ENCODE data around the gene CIT.
"Not testable (repeated sequence)": the region's sequence is repeated elsewhere in the genome, so short reads cannot be mapped to it uniquely, and the experiment has no call there.

The CIT gene

DNA sequence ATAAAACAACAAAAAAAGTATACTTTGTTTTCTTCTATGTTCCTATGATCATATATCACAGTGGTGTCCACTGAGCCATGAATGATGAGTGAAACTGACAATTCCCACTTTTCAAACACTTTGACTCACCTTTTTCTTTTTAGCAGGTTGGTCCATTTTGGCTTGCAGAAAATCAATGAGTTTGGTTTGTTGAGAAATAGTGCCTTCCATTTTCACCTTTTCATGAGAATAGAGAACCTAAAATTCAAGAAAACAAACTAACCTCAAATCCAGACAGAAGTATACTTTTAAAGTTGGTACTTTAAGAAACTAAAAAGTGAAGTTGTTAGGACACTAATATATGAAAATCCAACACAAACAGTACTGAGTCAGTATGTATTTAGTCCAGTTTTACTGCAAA, 156.8 kb downstream of the CIT start:
- H3K27me3 Mint-ChIP-seq = no peaks in the 10 kb centered on the region
- no peak for DNase-seq
- no peak overlapping the region for H3K4me3 Mint-ChIP-seq
- peaks cover 70% of the 10 kb centered on the region for H3K36me3 Mint-ChIP-seq
- H3K9me3 Mint-ChIP-seq = no peaks in the 10 kb centered on the region
- H3K27ac Mint-ChIP-seq = no peak overlapping the region
- CTCF ChIA-PET = no interaction called here
- H3K4me1 Mint-ChIP-seq = no peaks in the 10 kb centered on the region

DNA sequence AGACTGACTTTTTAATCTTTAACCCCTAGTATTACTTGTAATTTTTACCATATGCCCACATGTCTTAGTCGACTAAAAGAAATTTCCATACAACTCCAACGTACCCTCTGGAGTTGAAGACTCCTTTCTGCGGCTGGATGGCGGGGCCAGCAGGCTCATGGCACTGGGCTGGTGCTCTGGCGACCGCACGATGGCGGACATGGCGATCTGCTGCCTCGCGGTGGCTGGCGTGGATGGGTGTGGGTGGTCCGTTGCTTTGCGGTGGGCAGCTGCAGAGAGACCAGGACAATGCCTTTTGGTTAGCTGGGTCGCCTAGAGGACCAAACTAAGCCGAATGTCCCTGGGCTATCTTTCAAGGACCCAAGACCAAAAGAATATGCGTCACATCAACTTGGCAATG, 159.0 kb downstream of the CIT start:
- CTCF ChIA-PET = no interaction called here

DNA sequence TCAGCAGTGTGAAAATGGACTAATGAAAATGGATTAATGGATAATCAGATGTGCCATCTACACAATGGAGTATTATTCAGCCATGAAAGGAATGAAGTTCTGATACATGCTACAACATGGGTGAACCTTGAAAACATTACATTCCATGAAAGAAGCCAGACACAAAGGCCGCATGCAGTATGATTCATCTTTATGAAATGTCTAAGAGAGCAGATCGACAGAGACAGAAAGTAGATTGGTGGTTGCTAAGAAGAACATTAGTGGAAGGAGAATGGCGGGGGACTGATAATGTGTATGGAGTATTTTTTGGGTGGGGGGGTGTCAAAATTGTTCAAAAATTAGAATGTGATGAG, 161.9 kb downstream of the CIT start:
- no peak for DNase-seq
- no peaks in the 10 kb centered on the region for H3K4me1 Mint-ChIP-seq
- CTCF ChIA-PET = no interaction called here
- H3K27me3 Mint-ChIP-seq = no peaks in the 10 kb centered on the region
- H3K9me3 Mint-ChIP-seq = no peaks in the 10 kb centered on the region
- H3K4me3 Mint-ChIP-seq = no peak overlapping the region
- peaks cover 79% of the 10 kb centered on the region for H3K36me3 Mint-ChIP-seq
- H3K27ac Mint-ChIP-seq = no peak overlapping the region

More for the DNA sequence above, 159.0 kb downstream of the CIT start:
- Mint-ChIP-seq H3K36me3 (peaks cover 77% of the 10 kb centered on the region), H3K27ac (no peak overlapping the region), H3K4me1 (no peaks in the 10 kb centered on the region), H3K4me3 (no peak overlapping the region), H3K9me3 (no peaks in the 10 kb centered on the region), H3K27me3 (no peaks in the 10 kb centered on the region)
- DNase-seq = no peak

DNA sequence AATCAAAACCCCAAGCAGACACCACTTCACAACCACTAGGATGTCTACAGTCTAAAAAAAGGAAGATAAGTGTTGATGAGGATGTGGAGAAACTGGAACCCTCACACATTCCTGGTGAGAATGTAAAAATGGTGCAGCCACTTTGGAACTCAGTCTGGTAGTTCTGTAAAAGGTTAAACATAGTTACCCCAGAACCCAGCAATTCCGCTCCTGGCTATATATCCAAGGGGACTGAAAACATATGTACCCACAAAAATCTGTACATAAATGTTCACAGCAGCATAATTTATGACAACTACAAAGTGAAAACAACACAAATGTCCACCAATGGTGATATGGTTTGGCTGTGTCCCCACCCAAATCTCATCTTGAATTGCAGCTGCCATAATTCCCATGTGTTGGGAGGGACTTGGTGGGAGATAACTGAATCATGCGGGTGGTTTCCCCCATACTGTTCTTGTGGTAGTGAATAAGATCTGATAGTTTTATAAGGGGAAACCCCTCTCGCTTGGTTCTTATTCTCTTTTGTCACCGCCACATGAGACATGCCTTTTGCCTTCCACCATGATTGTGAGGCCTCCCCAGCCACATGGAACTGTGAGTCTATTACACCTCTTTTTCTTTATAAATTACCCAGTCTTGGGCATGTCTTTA, 162.4 kb downstream of the CIT start:
- H3K27me3 Mint-ChIP-seq = no peaks in the 10 kb centered on the region
- CTCF ChIA-PET = no interaction called here
- no peak overlapping the region for H3K4me3 Mint-ChIP-seq
- no peak overlapping the region for H3K27ac Mint-ChIP-seq
- DNase-seq = no peak
- H3K36me3 Mint-ChIP-seq = peaks cover 79% of the 10 kb centered on the region
- no peaks in the 10 kb centered on the region for H3K9me3 Mint-ChIP-seq
- no peaks in the 10 kb centered on the region for H3K4me1 Mint-ChIP-seq

DNA sequence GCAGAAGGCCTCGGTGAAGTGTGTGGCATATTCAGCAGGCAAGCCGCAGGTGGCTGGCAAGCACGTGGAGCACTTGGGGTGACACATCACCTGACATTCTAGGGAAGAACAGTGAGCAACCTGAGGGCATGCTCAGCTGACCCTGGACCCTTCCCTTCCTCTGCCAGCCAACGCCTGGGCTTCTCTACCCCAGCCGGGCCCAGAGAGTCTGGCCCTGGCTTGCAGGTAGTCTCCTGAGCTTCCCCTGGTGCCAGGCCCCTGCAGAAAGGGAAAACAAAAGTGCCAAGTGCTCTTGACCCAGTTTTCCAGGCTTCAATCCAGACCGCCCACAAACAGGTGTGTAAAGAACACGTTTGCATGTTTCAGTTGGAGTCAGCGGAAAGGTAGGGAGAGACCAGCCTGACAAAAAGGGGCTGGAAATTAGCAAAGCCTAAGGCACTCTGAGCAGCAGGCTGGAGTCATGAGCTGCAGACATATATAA, 163.5 kb downstream of the CIT start:
- H3K4me3 Mint-ChIP-seq = no peak overlapping the region
- no peak overlapping the region for H3K27ac Mint-ChIP-seq
- H3K4me1 Mint-ChIP-seq = no peaks in the 10 kb centered on the region
- no peaks in the 10 kb centered on the region for H3K9me3 Mint-ChIP-seq
- CTCF ChIA-PET = no interaction called here
- peaks cover 80% of the 10 kb centered on the region for H3K36me3 Mint-ChIP-seq
- no peaks in the 10 kb centered on the region for H3K27me3 Mint-ChIP-seq
- no peak for DNase-seq

DNA sequence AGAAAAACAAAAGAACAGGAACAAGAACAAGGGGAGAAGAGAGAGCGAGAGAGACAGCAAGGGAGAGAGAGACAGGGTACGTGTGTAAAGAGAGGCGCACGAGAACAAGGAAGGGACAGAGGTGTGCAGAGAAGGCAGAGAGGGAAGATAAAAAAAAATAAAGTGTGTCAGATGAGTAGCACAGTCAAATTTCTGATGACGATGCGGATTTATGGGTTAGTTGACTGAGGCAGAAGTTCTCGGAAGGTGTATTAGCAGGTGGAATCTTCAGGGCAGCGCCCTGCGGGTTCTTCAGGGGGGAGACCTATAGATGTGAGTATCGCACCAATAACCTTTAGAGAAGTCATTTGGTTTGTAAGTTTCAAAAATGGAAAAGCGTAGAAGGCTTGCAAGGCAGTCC, 164.4 kb downstream of the CIT start:
- Mint-ChIP-seq H3K36me3 (peaks cover 76% of the 10 kb centered on the region), H3K27ac (no peak overlapping the region), H3K9me3 (no peaks in the 10 kb centered on the region), H3K4me3 (no peak overlapping the region), H3K27me3 (no peaks in the 10 kb centered on the region), H3K4me1 (no peaks in the 10 kb centered on the region)
- DNase-seq = no peak
- CTCF ChIA-PET = no interaction called here

DNA sequence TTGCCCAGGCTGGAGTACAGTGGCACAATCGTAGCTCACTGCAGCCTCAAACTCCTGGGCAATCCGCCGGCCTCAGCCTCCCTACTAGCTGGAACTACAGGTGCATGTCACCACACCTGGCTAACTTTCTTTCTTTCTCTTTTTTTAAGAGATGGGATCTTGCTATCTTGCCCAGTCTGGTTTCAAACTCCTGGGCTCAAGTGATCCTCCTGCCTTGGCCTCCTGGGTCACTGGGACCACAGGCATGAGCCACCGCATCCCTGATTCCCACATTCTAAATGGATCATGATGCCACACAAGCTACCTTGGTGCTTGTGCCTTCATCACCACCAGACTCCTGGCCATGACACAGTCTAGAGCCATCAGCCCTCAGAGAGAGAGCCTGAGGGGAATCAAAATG, 165.4 kb downstream of the CIT start:
- Mint-ChIP-seq H3K9me3 (no peaks in the 10 kb centered on the region), H3K27me3 (no peaks in the 10 kb centered on the region), H3K4me1 (no peaks in the 10 kb centered on the region), H3K27ac (no peak overlapping the region), H3K4me3 (no peak overlapping the region), H3K36me3 (peaks cover 78% of the 10 kb centered on the region)
- CTCF ChIA-PET = no interaction called here
- no peak for DNase-seq

DNA sequence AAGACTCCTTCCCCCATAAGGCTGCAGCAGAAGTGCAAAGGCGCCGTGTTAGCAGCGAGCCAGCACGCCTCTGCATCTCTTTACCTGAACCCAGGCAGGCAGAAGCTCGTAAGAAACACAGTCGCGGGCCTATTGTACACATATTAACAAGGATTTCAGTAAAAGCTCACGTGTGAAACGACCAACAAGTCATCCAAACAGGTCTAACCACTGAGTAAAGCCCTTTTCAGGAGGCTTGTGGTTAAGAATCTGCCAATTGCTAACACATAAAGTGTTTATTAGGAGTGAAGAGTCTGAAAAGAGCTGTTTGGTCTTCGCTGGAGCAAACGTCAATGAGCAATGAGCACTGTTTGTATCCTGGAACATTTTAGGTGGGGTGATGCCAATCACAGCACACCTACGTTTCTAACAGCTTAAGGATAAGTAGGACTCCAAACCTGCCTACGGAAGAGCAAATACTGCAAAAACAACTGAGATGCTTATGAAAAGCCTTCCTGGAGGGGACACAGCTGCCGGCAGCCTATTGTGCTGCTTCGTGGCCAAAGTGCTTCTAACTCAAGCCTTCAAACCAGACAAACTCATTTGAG, 166.1 kb downstream of the CIT start:
- Mint-ChIP-seq H3K4me1 (no peaks in the 10 kb centered on the region), H3K36me3 (peaks cover 79% of the 10 kb centered on the region), H3K27ac (no peak overlapping the region), H3K4me3 (no peak overlapping the region), H3K27me3 (no peaks in the 10 kb centered on the region), H3K9me3 (no peaks in the 10 kb centered on the region)
- DNase-seq = no peak
- CTCF ChIA-PET = no interaction called here

DNA sequence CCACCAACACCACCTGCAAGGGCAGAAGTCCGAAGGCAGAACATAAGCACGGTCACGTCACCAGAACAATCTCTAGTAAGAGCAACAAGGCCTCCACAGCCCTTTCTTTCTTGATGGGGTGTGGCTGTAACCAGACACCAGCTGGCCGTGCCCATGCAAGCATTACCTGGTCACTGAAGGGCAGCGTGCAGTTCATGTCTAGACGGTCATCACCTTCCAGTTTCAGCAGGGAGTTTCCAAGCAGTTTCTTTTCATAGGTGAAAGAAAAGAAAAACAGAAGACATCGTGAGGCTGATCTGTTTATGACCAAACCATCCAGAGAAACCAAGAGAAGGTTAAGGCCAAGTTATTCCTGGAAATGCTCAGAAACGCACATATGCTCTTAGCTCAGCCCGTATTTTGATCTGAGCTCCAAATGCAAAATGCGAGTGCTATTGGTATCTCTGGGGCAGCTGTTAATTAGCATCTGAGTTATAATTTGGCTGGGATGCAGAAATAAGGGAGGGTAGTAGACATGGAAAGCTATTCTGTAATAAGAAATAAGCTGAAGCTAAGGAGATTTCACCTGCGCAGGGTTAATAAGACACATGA, 166.7 kb downstream of the CIT start:
- H3K36me3 Mint-ChIP-seq = peaks cover 78% of the 10 kb centered on the region
- H3K27me3 Mint-ChIP-seq = no peaks in the 10 kb centered on the region
- H3K4me3 Mint-ChIP-seq = no peak overlapping the region
- no peaks in the 10 kb centered on the region for H3K4me1 Mint-ChIP-seq
- no peak for DNase-seq
- H3K27ac Mint-ChIP-seq = no peak overlapping the region
- CTCF ChIA-PET = no interaction called here
- no peaks in the 10 kb centered on the region for H3K9me3 Mint-ChIP-seq

DNA sequence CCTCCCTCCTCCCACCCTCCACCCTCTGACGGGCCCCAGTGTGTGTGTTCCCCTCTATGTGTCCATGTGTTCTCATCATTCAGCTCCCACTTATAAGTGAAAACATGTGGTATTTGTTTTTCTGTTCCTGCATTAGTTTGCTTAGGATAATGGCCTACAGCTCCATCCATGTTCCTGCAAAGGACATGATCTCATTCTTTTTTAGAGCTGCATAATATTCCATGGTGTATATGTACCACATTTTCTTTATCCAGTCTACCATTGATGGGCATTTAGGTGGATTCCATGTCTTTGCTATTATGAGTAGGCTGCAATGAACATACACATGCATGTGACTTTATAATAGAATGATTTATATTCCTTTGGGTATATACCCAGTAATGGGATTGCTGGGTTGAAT, 170.7 kb downstream of the CIT start:
- H3K27ac Mint-ChIP-seq, DNase-seq, H3K4me3 Mint-ChIP-seq, H3K4me1 Mint-ChIP-seq, H3K27me3 Mint-ChIP-seq, H3K9me3 Mint-ChIP-seq, CTCF ChIA-PET: not testable (repeated sequence)
- H3K36me3 Mint-ChIP-seq = peaks cover 68% of the 10 kb centered on the region

DNA sequence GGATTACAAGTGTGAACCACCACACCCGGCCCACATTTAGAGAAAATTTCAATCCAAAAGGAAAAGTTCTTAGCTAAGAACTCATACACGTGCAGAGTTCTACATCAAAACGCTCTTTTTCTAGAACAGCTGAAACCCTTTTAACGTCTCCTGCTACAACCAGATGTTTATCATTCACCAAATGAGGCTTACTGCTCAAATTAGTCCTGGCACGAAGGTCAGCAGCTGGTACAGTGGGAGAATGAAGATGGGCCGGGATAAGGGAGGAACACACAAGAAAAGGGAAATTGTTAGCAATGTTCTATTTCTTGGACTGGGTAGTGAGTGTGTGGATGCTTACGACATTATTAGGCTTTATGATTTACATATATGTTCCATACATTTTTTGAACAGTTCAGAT, 171.9 kb downstream of the CIT start:
- no peak for DNase-seq
- H3K36me3 Mint-ChIP-seq = peaks cover 64% of the 10 kb centered on the region
- H3K9me3 Mint-ChIP-seq = no peaks in the 10 kb centered on the region
- H3K27ac Mint-ChIP-seq = no peak overlapping the region
- H3K4me3 Mint-ChIP-seq = no peak overlapping the region
- H3K27me3 Mint-ChIP-seq = no peaks in the 10 kb centered on the region
- no peaks in the 10 kb centered on the region for H3K4me1 Mint-ChIP-seq
- CTCF ChIA-PET = no interaction called here

DNA sequence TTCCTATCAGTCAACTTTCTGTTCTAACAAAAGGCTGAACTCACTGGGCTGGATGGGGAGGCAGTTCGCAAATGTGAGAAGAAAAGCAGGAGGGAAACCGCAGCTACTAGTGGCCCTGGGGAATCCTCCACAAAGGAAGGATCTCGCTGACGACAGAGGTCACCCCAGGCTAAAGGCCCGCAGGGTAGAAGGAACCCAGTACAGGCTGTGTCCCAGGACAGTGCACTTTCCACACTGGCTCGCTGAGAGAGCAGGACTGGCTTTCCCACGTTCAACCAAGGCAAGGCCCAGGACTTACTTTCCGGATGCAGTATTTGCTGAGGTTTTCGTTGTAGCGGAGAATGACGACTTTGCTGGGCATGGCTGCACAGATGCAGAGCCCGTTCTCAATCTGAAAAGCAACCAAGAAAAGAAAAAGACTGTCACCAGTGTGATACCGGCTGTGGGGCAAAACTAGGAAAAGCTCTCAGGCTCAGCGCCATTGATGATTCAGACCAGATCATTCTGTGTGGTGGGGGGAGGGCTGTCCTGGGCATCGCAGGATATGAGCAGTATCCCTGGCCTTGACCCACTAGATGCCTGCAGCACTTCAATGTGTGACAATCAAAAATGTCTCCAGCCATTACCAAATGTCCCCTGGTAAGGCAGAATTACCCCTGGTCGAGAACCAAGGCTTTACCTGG, 172.9 kb downstream of the CIT start:
- Mint-ChIP-seq H3K4me1 (no peaks in the 10 kb centered on the region), H3K27me3 (no peaks in the 10 kb centered on the region), H3K4me3 (no peak overlapping the region), H3K36me3 (peaks cover 60% of the 10 kb centered on the region), H3K27ac (no peak overlapping the region), H3K9me3 (no peaks in the 10 kb centered on the region)
- CTCF ChIA-PET = no interaction called here
- DNase-seq = no peak

DNA sequence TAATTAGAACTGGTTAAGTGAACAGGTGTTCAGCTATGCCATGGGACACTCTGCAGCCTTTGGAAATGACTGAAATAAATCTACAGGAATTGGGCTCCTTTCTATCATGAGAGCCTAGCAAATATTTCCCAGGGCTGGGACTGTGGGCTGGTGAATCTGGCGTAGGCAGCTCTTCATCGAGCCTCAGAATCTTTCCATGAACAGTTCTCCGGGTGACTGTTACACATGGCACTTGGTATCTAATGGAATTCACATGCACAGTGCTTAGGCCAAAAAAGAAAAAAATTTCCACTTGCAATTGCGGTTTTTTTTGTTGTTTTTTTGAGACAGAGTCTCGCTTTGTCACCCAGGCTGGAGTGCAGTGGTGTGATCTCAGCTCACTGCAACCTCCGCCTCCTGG, 177.0 kb downstream of the CIT start:
- Mint-ChIP-seq H3K36me3 (peaks cover 48% of the 10 kb centered on the region), H3K4me1 (no peaks in the 10 kb centered on the region), H3K9me3 (no peaks in the 10 kb centered on the region), H3K27ac (no peak overlapping the region), H3K4me3 (no peak overlapping the region), H3K27me3 (no peaks in the 10 kb centered on the region)
- CTCF ChIA-PET = no interaction called here
- no peak for DNase-seq

DNA sequence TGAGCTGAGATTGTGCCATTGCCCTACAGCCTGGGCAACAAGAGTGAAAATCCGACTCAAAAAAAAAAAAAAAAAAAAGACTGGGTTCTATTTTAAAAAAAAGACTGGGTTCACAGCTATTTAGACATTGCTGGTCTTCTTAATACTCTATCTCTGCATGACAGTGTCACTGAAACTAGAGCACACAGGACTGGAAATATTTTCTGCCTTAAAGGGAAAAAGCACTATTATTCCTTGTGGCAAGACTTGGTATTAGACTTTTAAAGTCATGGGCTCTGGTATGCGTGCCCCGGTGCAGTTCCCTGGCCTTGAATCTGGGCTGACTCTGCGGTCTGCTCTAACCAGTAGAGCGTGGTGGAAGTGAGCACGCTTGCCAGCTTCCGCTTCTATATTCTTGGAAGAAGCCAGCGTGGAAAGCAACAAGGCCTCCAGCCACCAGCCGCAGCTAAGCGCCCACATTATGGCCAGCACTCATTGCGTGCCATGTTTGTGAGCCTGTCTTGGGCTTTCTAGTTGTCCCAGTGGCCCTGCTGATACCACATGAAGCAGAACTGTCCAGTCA, 177.8 kb downstream of the CIT start:
- Mint-ChIP-seq H3K4me3 (no peak overlapping the region), H3K36me3 (peaks cover 44% of the 10 kb centered on the region), H3K9me3 (no peaks in the 10 kb centered on the region), H3K27me3 (no peaks in the 10 kb centered on the region), H3K27ac (peak overlapping the region; percentile 42), H3K4me1 (no peaks in the 10 kb centered on the region)
- no peak for DNase-seq
- CTCF ChIA-PET = interaction anchor here (1.5 kb wide), 1 partner anchor 203 kb away, joined by 3 read pairs; no protein-coding TSS in a partner anchor

DNA sequence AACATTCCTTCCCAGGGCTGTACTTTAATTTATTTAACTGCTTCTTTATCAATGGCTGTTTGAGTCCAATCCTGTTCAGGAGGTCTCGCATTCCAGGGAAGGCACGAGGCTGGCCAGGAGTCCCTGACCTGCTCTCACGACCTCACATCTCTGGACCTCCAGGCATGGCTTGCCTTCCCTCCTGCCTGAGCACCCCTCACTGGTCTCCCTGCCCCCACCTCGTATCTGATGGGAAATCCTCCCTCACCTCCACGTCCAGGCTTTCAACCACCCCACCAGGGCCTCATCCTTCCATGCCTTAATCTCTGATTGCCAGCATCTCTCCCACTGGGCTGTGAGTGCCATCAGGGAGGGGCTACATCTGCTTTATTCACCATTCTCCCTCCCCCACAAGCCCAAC, 180.2 kb downstream of the CIT start:
- H3K36me3 Mint-ChIP-seq = peaks cover 45% of the 10 kb centered on the region
- no peaks in the 10 kb centered on the region for H3K9me3 Mint-ChIP-seq
- no peak overlapping the region for H3K4me3 Mint-ChIP-seq
- no peak for DNase-seq
- H3K27ac Mint-ChIP-seq = no peak overlapping the region
- CTCF ChIA-PET = no interaction called here
- no peaks in the 10 kb centered on the region for H3K27me3 Mint-ChIP-seq
- no peaks in the 10 kb centered on the region for H3K4me1 Mint-ChIP-seq
